ENCODE data around the gene LDLRAD3.

- no peak for TF ChIP-seq POLR2A (IDR thresholded peaks at IDR 0.05; ENCODE audit: low read length)
- TF ChIP-seq GATA1 (IDR thresholded peaks at IDR 0.05; ENCODE audit: low read depth, low read length), result no peak
Observed at GRCh38 chr11:36114095-36114494, 170.2 kb downstream of the LDLRAD3 start.

Measured in erythroblast (primary cell).